ENCODE results near the gene C12orf50. TPM values are rescaled to one million over a fixed set of nuclear protein-coding genes. Genes with fewer than 3 reads are reported as not detected.

Gene C12orf50
- total and polyA plus RNA-seq, 2 of the 13 experiments (the other 11 are each of a cell fraction or from before 2014, with no cell fraction given), result not detected

DNA sequence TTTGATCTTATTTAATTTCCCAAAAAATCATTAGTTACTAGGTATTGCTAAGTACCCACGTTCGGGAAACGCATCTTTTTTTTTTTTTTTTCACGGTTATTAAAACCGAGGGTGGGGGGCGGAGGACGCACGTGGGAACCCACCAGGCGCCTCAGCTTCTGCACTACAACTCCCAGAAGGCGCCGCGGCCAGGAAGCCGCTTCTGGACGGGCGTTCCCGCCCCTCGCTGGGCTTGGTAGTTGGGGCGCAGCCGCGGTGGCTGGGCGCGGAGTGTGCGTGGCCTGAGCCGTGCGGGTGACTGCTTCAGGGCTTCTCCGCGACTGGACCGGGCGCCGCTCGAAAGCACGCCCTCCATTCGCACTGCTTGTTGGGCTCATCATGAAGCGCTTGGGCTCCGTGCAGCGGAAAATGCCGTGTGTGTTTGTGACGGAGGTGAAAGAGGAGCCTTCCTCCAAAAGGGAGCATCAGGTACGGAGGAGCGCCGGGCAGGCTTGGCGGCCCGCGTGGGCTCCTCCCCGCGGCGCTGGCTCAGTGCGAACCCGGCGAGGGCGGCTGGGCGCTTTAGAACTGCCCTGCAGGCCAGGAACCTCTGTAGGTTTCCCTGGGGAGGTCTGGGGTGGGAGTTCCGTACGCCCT lies 6.2 kb upstream of the C12orf50 start (continued):
- TF ChIP-seq ZBTB2 (CRISPR knock-in tag; IDR thresholded peaks at IDR 0.05; ENCODE audit: low read depth), result no peak
- no peak for TF ChIP-seq TAF15 (IDR thresholded peaks at IDR 0.05; ENCODE audit: low read depth, low read length, poor library complexity, severe bottlenecking)
- TF ChIP-seq CHD4 (IDR thresholded peaks at IDR 0.05; ENCODE audit: borderline replicate concordance, low read length), result no peak
- peak; percentile 71; the same call in 1 of the 2 replicates for TF ChIP-seq NKX3-1 (CRISPR knock-in tag; IDR thresholded peaks at IDR 0.05)
- peak; percentile 73; the same call in 1 of the 2 replicates for TF ChIP-seq ZNF816 (CRISPR knock-in tag; IDR thresholded peaks at IDR 0.05; ENCODE audit: borderline replicate concordance)
- no peak for TF ChIP-seq ZNF878 (CRISPR knock-in tag; IDR thresholded peaks at IDR 0.05)
- TF ChIP-seq TMF1 (CRISPR knock-in tag; IDR thresholded peaks at IDR 0.05; ENCODE audit: low read depth), result no peak
- no peak for TF ChIP-seq MTF2 (CRISPR knock-in tag; IDR thresholded peaks at IDR 0.05; ENCODE audit: borderline replicate concordance)
- no peak for TF ChIP-seq PHB2 (IDR thresholded peaks at IDR 0.05; ENCODE audit: partially characterized antibody)
- TF ChIP-seq DZIP1 (CRISPR knock-in tag; IDR thresholded peaks at IDR 0.05), result peak; percentile 87; the same call in 1 of the 2 replicates
- peak; percentile 40; the same call in 1 of the 2 replicates for TF ChIP-seq FOXO1 (CRISPR knock-in tag; IDR thresholded peaks at IDR 0.05)
- peak; percentile 82; the same call in 1 of the 2 replicates for TF ChIP-seq ZFP82 (CRISPR knock-in tag; IDR thresholded peaks at IDR 0.05; ENCODE audit: borderline replicate concordance)
- peak; percentile 66 for TF ChIP-seq ZNF430 (CRISPR knock-in tag; IDR thresholded peaks at IDR 0.05)
- no peak for TF ChIP-seq EZH2 (conservative IDR thresholded peaks at IDR 0.05; ENCODE audit: low read depth, low read length)
- TF ChIP-seq ZMYM3 (CRISPR knock-in tag; IDR thresholded peaks at IDR 0.05), result peak; percentile 11; the same call in 1 of the 2 replicates
- TF ChIP-seq DNMT1 (CRISPR knock-in tag; IDR thresholded peaks at IDR 0.05), result 0 out of 2 replicates have a peak, but pooled peaks have one; percentile 69
- TF ChIP-seq TARDBP (CRISPR knock-in tag; IDR thresholded peaks at IDR 0.05), result peak; percentile 37; the same call in 1 of the 2 replicates
- TF ChIP-seq, protein P1, sequence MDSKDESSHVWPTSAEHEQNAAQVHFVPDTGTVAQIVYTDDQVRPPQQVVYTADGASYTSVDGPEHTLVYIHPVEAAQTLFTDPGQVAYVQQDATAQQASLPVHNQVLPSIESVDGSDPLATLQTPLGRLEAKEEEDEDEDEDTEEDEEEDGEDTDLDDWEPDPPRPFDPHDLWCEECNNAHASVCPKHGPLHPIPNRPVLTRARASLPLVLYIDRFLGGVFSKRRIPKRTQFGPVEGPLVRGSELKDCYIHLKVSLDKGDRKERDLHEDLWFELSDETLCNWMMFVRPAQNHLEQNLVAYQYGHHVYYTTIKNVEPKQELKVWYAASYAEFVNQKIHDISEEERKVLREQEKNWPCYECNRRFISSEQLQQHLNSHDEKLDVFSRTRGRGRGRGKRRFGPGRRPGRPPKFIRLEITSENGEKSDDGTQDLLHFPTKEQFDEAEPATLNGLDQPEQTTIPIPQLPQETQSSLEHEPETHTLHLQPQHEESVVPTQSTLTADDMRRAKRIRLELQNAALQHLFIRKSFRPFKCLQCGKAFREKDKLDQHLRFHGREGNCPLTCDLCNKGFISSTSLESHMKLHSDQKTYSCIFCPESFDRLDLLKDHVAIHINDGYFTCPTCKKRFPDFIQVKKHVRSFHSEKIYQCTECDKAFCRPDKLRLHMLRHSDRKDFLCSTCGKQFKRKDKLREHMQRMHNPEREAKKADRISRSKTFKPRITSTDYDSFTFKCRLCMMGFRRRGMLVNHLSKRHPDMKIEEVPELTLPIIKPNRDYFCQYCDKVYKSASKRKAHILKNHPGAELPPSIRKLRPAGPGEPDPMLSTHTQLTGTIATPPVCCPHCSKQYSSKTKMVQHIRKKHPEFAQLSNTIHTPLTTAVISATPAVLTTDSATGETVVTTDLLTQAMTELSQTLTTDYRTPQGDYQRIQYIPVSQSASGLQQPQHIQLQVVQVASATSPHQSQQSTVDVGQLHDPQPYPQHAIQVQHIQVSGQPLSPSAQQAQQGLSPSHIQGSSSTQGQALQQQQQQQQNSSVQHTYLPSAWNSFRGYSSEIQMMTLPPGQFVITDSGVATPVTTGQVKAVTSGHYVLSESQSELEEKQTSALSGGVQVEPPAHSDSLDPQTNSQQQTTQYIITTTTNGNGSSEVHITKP (CRISPR knock-in tag; IDR thresholded peaks at IDR 0.05; ENCODE audit: low read depth), result no peak; the same call in 1 of the 2 replicates
- TF ChIP-seq DNMT3B (CRISPR knock-in tag; conservative IDR thresholded peaks at IDR 0.05), result no peak; the same call in 1 of the 2 replicates
- TF ChIP-seq ZNF253 (CRISPR knock-in tag; IDR thresholded peaks at IDR 0.05; ENCODE audit: borderline replicate concordance), result no peak
- no peak for TF ChIP-seq ZKSCAN8 (CRISPR knock-in tag; IDR thresholded peaks at IDR 0.05; ENCODE audit: borderline replicate concordance)
- peak; percentile 54; the same call in 1 of the 2 replicates for TF ChIP-seq GFI1 (CRISPR knock-in tag; IDR thresholded peaks at IDR 0.05; ENCODE audit: borderline replicate concordance)
- no peak for TF ChIP-seq DR1 (CRISPR knock-in tag; IDR thresholded peaks at IDR 0.05)
